ENCODE data around the gene ASCL5. TPM values are rescaled to one million over a fixed set of nuclear protein-coding genes. Genes with fewer than 3 reads are reported as not detected.

Gene ASCL5
- total RNA-seq, 1 experiment from 2014 or later = 0.15 TPM

DNA sequence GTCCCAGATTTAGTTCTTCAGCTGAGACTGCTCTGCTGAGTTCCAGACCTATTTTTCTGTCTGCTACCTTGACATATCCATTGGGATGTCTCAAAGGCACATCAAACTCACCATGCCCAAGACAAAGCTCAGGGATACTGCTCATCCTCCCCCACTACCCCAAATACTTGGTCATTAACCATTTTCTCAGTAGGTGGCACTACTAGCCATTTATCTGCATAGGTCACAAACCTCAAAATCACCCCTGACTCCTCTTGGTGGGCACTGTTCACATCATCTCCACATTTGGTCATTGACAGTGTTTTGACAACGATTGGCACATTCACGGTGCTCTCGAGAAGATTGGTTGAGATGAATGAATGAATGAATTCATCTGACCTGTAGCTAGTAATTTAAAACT, 46.8 kb downstream of the ASCL5 start:
- Histone ChIP-seq H3K9ac (ENCODE audit: extremely low read depth, insufficient read length, low read length) (no peak overlapping the region), H3K27me3 (ENCODE audit: insufficient read depth, low read length) (no peaks in the 10 kb centered on the region), H3K79me2 (ENCODE audit: insufficient read depth, low read length) (no peaks in the 10 kb centered on the region), H3K4me1 (ENCODE audit: insufficient read depth, low read length) (no peaks in the 10 kb centered on the region), H2BK20ac (ENCODE audit: low read depth, low read length, poor library complexity, severe bottlenecking) (no peak overlapping the region), H2BK5ac (ENCODE audit: insufficient read length, low read length) (no peak overlapping the region), H3K14ac (ENCODE audit: insufficient read depth, low read length) (no peak overlapping the region), H3K18ac (ENCODE audit: insufficient read length, low read depth, low read length) (no peak overlapping the region), H2AK5ac (ENCODE audit: insufficient read length, low read length) (no peak overlapping the region), H3K4ac (ENCODE audit: low read depth, low read length) (no peak overlapping the region), H2BK12ac (ENCODE audit: insufficient read length, low read depth, low read length) (no peak overlapping the region), H3K27ac (ENCODE audit: insufficient read length, low read depth, low read length) (no peak overlapping the region), H4K91ac (ENCODE audit: insufficient read length, low read depth, low read length) (no peak overlapping the region), H3T11ph (ENCODE audit: low read length) (no peak overlapping the region), H4K20me1 (ENCODE audit: control insufficient read depth, insufficient read depth, insufficient read length) (no peaks in the 10 kb centered on the region), H2BK120ac (ENCODE audit: low read depth, low read length, poor library complexity, severe bottlenecking) (no peak overlapping the region), H4K5ac (ENCODE audit: insufficient read length, low read depth, low read length) (no peak overlapping the region), H3K56ac (ENCODE audit: insufficient read length, low read depth, low read length) (no peak overlapping the region), H3K79me1 (ENCODE audit: insufficient read depth, low read depth, low read length, poor library complexity, severe bottlenecking) (no peaks in the 10 kb centered on the region), H3K4me2 (ENCODE audit: insufficient read depth, insufficient read length, low read length) (no peak overlapping the region), H2BK15ac (ENCODE audit: low read depth, low read length) (no peak overlapping the region), H3K9me3 (ENCODE audit: control insufficient read depth, low read depth, low read length) (no peaks in the 10 kb centered on the region), H2AFZ (ENCODE audit: low read length) (no peak overlapping the region), H4K8ac (replicated peaks; ENCODE audit: insufficient read length, low read depth, low read length) (no peak overlapping the region), H3K23ac (ENCODE audit: insufficient read length, low read depth, low read length) (no peak overlapping the region), H3K23me2 (ENCODE audit: insufficient read length, low read depth, low read length, poor library complexity, severe bottlenecking) (no peaks in the 10 kb centered on the region)
- H3K9me3 Mint-ChIP-seq = no peaks in the 10 kb centered on the region; a peak in 1 of 5 replicates
- no peak overlapping the region for H3K27ac Mint-ChIP-seq
- H3K4me3 Mint-ChIP-seq = no peak overlapping the region
- H3K4me1 Mint-ChIP-seq = no peaks in the 10 kb centered on the region
- WGBS (ENCODE audit: extremely low coverage, insufficient read length, low lambda C conversion rate) = no CpG with 5 or more reads among the region's 3 CpGs
- TF ChIP-seq, protein P1, sequence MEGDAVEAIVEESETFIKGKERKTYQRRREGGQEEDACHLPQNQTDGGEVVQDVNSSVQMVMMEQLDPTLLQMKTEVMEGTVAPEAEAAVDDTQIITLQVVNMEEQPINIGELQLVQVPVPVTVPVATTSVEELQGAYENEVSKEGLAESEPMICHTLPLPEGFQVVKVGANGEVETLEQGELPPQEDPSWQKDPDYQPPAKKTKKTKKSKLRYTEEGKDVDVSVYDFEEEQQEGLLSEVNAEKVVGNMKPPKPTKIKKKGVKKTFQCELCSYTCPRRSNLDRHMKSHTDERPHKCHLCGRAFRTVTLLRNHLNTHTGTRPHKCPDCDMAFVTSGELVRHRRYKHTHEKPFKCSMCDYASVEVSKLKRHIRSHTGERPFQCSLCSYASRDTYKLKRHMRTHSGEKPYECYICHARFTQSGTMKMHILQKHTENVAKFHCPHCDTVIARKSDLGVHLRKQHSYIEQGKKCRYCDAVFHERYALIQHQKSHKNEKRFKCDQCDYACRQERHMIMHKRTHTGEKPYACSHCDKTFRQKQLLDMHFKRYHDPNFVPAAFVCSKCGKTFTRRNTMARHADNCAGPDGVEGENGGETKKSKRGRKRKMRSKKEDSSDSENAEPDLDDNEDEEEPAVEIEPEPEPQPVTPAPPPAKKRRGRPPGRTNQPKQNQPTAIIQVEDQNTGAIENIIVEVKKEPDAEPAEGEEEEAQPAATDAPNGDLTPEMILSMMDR (conservative IDR thresholded peaks at IDR 0.05) = no peak
- H3K36me3 Mint-ChIP-seq (ENCODE audit: insufficient read depth in 1 of 3, low read depth in 3 of 3) = no peaks in the 10 kb centered on the region
- H3K27me3 Mint-ChIP-seq (ENCODE audit: low read depth) = peaks cover 28% of the 10 kb centered on the region
- no peak for DNase-seq
